GM21717 (cell line): ENCODE measurements around the gene TNFAIP3.
"Not testable (repeated sequence)": the region's sequence is repeated elsewhere in the genome, so short reads cannot be mapped to it uniquely, and the experiment has no call there.

ENCODE experiments used
- ATAC-seq: cut with Tn5 transposase; IDR thresholded peaks from one replicate; pipeline ENCODE4 v1.9.1; 2021; ENCODE audit warnings: mild to moderate bottlenecking, moderate library complexity; ENCODE audit not compliant: unreplicated experiment

The TNFAIP3 gene

GRCh38 chr6:137844327-137844726 lies 22.7 kb upstream of the TNFAIP3 start:
- not testable (repeated sequence) for ATAC-seq

GRCh38 chr6:137844773-137845172 lies 22.3 kb upstream of the TNFAIP3 start:
- not testable (repeated sequence) for ATAC-seq

- no peak for ATAC-seq
These were observed 21.6 kb upstream of the TNFAIP3 start for GRCh38 chr6:137845460-137845859.

GRCh38 chr6:137846274-137846673 lies 20.8 kb upstream of the TNFAIP3 start:
- ATAC-seq: no peak

GRCh38 chr6:137846772-137847313 lies 20.2 kb upstream of the TNFAIP3 start:
- ATAC-seq: peak; percentile 71

- ATAC-seq: no peak
These were observed 19.3 kb upstream of the TNFAIP3 start for GRCh38 chr6:137847748-137848147.

- ATAC-seq: no peak
These were observed 18.4 kb upstream of the TNFAIP3 start for GRCh38 chr6:137848672-137849071.

- no peak for ATAC-seq
These were observed 17.7 kb upstream of the TNFAIP3 start for GRCh38 chr6:137849181-137849980.

- ATAC-seq: no peak
These were observed 16.9 kb upstream of the TNFAIP3 start for GRCh38 chr6:137849981-137850714.

GRCh38 chr6:137850816-137851602 lies 16.1 kb upstream of the TNFAIP3 start:
- no peak for ATAC-seq

GRCh38 chr6:137851669-137852068 lies 15.4 kb upstream of the TNFAIP3 start:
- ATAC-seq: no peak

GRCh38 chr6:137852346-137852745 lies 14.7 kb upstream of the TNFAIP3 start:
- ATAC-seq: no peak

- no peak for ATAC-seq
These were observed 14.2 kb upstream of the TNFAIP3 start for GRCh38 chr6:137852811-137853210.

GRCh38 chr6:137853569-137854213 lies 13.4 kb upstream of the TNFAIP3 start:
- ATAC-seq: no peak

GRCh38 chr6:137856138-137856898 lies 10.7 kb upstream of the TNFAIP3 start:
- ATAC-seq: no peak

GRCh38 chr6:137859025-137859424 lies 8.0 kb upstream of the TNFAIP3 start:
- ATAC-seq: no peak

GRCh38 chr6:137860394-137861005 lies 6.6 kb upstream of the TNFAIP3 start:
- no peak for ATAC-seq

GRCh38 chr6:137861550-137862337 lies 5.3 kb upstream of the TNFAIP3 start:
- no peak for ATAC-seq
